ENCODE data around the gene MEDAG.

MEDAG gene

DNA sequence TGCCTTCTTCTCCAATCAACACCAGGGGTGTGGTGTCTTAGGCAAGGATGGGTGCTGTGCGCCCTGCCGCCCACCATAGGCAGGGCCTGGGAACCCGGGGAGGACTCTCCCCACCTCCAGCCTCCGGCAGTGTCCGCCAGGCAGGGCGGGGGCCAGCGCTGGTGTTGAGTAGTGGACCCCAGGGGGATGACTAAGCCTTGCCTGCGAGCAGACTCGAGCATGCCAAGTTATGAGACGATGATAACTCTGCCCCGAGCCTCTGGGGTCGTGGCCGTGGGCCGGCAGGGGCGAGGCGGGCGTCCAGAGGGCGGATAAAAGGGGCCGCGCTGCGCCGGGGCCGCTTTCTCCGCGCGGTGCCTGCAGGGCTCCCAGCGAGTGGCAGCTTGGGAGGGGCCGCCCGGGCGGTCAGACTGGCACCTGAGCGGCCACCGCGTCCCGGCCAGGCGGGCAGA is at the start of gene MEDAG:
Gene MEDAG, plus strand, starts transcription at position 340 of the 452 bp plus-strand sequence. CDS start 245 bp downstream, outside the sequence.
- peak within 1 kb of the TSS; percentile 14 for H3K4me3 ChIP-seq (ENCODE audit: low read depth, low read length)

GRCh38 chr13:30857018-30857417 is 49.1 kb upstream of the MEDAG start:
- no peak overlapping the region for H3K4me3 ChIP-seq (ENCODE audit: low read depth, low read length)

DNA sequence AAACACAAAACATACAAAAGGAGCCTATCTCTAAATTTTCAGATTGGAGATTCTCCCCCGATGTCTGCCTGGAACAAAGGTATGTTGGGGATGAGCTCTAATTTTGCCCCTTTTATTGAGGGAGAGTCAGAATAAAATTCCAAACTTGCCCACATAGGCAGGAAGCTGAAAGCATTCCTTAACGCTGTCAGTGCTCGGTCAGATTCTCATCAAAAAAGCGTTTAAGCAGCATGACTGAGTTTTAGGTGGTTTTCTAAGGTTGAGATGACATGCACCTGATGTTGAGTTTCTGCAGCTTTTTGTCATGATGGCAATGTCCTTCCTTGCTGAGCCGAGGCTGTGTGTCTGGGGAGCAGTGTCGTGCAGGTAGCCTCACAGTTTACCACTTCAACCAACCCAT is 48.4 kb upstream of the MEDAG start:
- no peak overlapping the region for H3K4me3 ChIP-seq (ENCODE audit: low read depth, low read length)

GRCh38 chr13:30859326-30859725 is 46.7 kb upstream of the MEDAG start:
- no peak overlapping the region for H3K4me3 ChIP-seq (ENCODE audit: low read depth, low read length)

DNA sequence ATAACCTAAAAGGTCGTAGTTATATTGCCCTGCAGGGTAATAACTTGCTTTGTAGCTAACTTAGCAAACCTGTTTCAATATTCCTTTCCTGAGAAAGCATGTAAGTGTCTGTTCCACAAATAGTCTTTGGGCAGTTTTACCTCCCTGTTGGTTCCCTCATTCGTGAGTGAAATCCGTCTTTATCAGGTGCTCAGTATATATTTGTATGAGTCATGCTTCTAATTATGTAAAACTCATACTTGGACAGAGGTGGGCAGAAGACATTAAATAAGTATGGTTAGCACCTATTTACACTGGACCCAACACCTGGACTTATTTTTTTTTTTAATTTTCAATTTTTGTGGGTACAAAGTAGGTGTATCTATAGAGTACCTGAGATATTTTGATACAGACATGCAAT is 44.9 kb upstream of the MEDAG start:
- no peak overlapping the region for H3K4me3 ChIP-seq (ENCODE audit: low read depth, low read length)

GRCh38 chr13:30861836-30862467 is 44.1 kb upstream of the MEDAG start:
- H3K4me3 ChIP-seq (ENCODE audit: low read depth, low read length): no peak overlapping the region

- H3K4me3 ChIP-seq (ENCODE audit: low read depth, low read length): no peak overlapping the region
Measured at GRCh38 chr13:30862707-30863106, 43.4 kb upstream of the MEDAG start.

GRCh38 chr13:30863231-30863630 is 42.8 kb upstream of the MEDAG start:
- peak overlapping the region; percentile 44 for H3K4me3 ChIP-seq (ENCODE audit: low read depth, low read length)

GRCh38 chr13:30863796-30864195 is 42.3 kb upstream of the MEDAG start:
- H3K4me3 ChIP-seq (ENCODE audit: low read depth, low read length): peak overlapping the region; percentile 44

DNA sequence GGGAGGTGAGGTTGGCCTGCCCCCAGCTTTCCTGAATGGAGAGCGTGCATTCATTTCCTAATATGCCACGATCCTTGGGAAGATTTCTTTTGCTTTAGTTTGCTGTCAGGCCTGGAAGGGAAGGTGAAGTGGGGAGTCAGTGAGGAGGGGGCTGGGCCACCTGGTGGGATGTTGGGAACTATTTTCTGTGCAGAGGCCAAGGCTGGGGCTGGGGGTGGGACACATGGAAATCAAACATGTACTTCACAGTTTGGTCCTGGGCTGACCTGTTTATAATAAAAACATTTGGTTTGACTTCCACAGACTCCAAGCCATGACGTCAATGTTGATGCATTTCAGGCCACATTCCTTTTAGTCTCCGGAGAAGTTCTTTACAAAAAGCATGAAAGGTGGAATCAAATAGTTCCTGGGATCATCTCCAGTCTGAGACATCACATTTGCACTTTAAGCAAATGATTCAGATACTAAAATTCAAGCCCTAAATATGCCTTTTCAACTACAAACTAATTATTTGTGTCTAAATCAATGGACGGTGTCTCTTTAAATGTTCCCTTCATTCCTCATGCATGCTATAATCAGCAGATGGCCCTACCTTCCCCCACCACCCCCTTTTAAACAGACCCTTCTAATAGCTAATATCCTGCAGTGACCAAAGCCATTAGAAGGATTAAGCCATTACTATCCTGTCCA is 41.5 kb upstream of the MEDAG start:
- peak overlapping the region; percentile 44 for H3K4me3 ChIP-seq (ENCODE audit: low read depth, low read length)

GRCh38 chr13:30865123-30866049 is 40.7 kb upstream of the MEDAG start:
- H3K4me3 ChIP-seq (ENCODE audit: low read depth, low read length): no peak overlapping the region

GRCh38 chr13:30866677-30867076 is 39.4 kb upstream of the MEDAG start:
- H3K4me3 ChIP-seq (ENCODE audit: low read depth, low read length): no peak overlapping the region

- no peak overlapping the region for H3K4me3 ChIP-seq (ENCODE audit: low read depth, low read length)
Measured at GRCh38 chr13:30867089-30867669, 38.9 kb upstream of the MEDAG start.

GRCh38 chr13:30868799-30869470 is 37.1 kb upstream of the MEDAG start:
- no peak overlapping the region for H3K4me3 ChIP-seq (ENCODE audit: low read depth, low read length)

DNA sequence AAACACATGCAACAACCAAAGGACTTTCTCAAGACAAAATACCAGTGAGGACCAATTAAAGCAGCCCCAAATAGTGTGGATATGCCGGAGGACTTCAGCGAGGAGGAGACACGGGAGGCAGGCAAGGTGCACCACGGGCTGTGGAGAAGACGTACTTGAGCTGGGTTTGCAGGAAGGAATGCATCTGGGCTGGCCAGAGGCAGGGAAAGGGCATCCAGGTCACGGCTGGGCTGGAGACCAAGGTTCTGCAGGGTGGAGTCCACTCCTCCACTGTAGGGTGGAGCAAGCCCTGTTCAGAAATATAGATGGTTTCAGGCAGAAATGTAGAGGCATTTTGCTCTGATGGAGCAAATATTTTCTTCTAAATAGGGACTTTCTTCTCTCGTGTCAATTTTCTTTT is 36.6 kb upstream of the MEDAG start:
- H3K4me3 ChIP-seq (ENCODE audit: low read depth, low read length): no peak overlapping the region

GRCh38 chr13:30870049-30870884 is 35.8 kb upstream of the MEDAG start:
- no peak overlapping the region for H3K4me3 ChIP-seq (ENCODE audit: low read depth, low read length)

DNA sequence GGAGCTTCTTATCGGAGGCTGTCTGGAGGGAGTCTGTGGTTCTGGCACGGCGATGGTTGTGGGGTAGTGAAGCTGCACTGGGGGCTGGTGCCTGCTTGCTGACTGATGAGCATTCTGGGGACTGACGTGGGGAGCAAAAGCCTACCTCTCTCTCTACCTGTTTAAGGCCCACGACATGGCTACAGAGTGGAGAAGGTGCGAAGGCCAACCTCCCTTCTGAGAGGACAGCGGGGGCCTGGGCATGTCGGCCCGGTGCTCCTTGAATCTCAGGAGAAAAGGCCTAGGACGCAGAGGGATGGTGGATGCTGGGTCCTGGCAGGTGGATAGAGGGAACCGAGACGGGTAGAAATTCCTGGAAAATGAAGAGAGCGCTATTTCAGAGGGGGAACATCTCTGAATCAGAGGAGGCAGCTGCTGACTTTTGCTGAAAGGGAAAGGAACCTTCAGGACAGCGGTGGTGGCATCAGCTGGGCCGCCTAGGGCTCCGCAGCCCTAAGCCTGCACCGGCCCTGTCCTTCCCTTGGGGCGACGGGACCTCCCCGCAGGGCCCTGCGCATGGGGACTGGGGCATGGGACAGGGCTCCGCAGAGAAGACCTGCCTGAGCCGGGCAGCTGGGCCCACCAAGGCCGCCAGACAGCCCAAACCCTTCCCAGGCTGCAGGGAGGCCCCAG is 35.0 kb upstream of the MEDAG start:
- no peak overlapping the region for H3K4me3 ChIP-seq (ENCODE audit: low read depth, low read length)

- H3K4me3 ChIP-seq (ENCODE audit: low read depth, low read length): no peak overlapping the region
Measured at GRCh38 chr13:30871588-30872275, 34.3 kb upstream of the MEDAG start.

GRCh38 chr13:30872276-30872594 is 33.8 kb upstream of the MEDAG start:
- H3K4me3 ChIP-seq (ENCODE audit: low read depth, low read length): no peak overlapping the region

Measured in iPS-11a (cell line).